HCT116 (cell line): ENCODE results near the gene UBE2E1. TPM values are rescaled to one million over a fixed set of nuclear protein-coding genes. Genes with fewer than 3 reads are reported as not detected.

Source experiments
- ATAC-seq: fragments of 200-7000 bp; cut with Tn5 transposase; 2 replicates; pipeline ENCODE4 v1.9.1; 2020; ENCODE audit warnings: mild to moderate bottlenecking, moderate library complexity
- BruUV-seq: library from RNA; stranded (reverse); fragments of 400-500 nt; replicated peaks from 2 replicates; lab custom pipeline; 2021; lab: Mats Ljungman, UMichigan
- CTCF ChIA-PET: fragments of 300-600 bp; sonication (Branson Sonifier 250); formaldehyde crosslinking; loops from one replicate; lab custom pipeline; 2021; ENCODE audit warnings: antibody characterized with exemption; lab: Charles Lee
- POLR2A ChIA-PET: fragments of 300-600, 350-600 bp; sonication (Branson Sonifier 250); formaldehyde crosslinking; loops from one replicate; lab custom pipeline; 2021; ENCODE audit warnings: antibody characterized with exemption; lab: Charles Lee
- RAD21 ChIA-PET, 2 experiments: fragments of 300-600 bp; sonication (Branson Sonifier 250); formaldehyde crosslinking; loops; one replicate each; lab custom pipeline; 2023; ENCODE audit warnings: low total read pairs in 2 of 2; ENCODE audit not compliant: uncharacterized antibody in 2 of 2, unreplicated experiment in 2 of 2, low non-redundant PET in 1 of 2; lab: Charles Lee
- DNase-seq: peaks from one replicate; pipeline ENCODE4 v3.0.0-alpha.2; 2010; ENCODE audit warnings: low read depth, low spot score
- H2AFZ ChIP-seq: fragments of 200-600 bp; shearing (Covaris generic), sonication (generic); 2 replicates; pipeline ENCODE4 v1.6.1; 2017; ENCODE audit warnings: low read depth, mixed run types, mixed read lengths, antibody characterized with exemption, low read length; ENCODE audit not compliant: poor library complexity, severe bottlenecking
- H3K27ac ChIP-seq: 2 replicates; pipeline ENCODE4 v1.5.1; 2012; ENCODE audit warnings: low read depth, low read length
- H3K27me3 ChIP-seq: fragments of 200-600 bp; sonication (generic); 2 replicates; pipeline ENCODE4 v1.6.1; 2016; ENCODE audit warnings: mixed run types, low read length, mixed read lengths; ENCODE audit not compliant: insufficient read depth
- H3K36me3 ChIP-seq, 2 experiments: fragments of 200-500 bp in 1 of 2; fragments of 200-600 bp in 1 of 2; sonication (Bioruptor generic) in 1 of 2; sonication (generic) in 1 of 2; 2 replicates each; pipeline versions ENCODE4 v1.5.1 to v1.6.1; 2014 to 2016; ENCODE audit warnings: low read length in 2 of 2, inconsistent platforms in 1 of 2, mixed read lengths in 1 of 2, mixed run types in 1 of 2; ENCODE audit not compliant: insufficient read depth in 2 of 2, control insufficient read depth in 1 of 2
- H3K4me1 ChIP-seq, 2 experiments: fragments of 200-600 bp in 1 of 2; sonication (generic) in 1 of 2; 2 replicates each; pipeline versions ENCODE4 v1.5.1 to v1.6.1; 2012 to 2017; ENCODE audit warnings: low read length in 2 of 2, inconsistent platforms in 1 of 2, mild to moderate bottlenecking in 1 of 2, mixed read lengths in 1 of 2, mixed run types in 1 of 2, moderate library complexity in 1 of 2; ENCODE audit not compliant: insufficient read depth in 2 of 2, control insufficient read depth in 1 of 2
- H3K4me2 ChIP-seq: fragments of 200-600 bp; sonication (generic); 2 replicates; pipeline ENCODE4 v1.6.1; 2017; ENCODE audit warnings: mixed run types, low read length, mixed read lengths
- H3K4me3 ChIP-seq, 2 experiments: fragments of 200-600 bp in 1 of 2; sonication (generic) in 1 of 2; replicated peaks in 1 of 2; 2 replicates each; pipeline ENCODE4 v1.5.1; 2011 to 2016; ENCODE audit warnings: low read length in 2 of 2, control low read depth in 1 of 2, low read depth in 1 of 2, mild to moderate bottlenecking in 1 of 2, mixed read lengths in 1 of 2, mixed run types in 1 of 2
- H3K79me2 ChIP-seq: fragments of 200-600 bp; sonication (generic); 2 replicates; pipeline ENCODE4 v1.6.1; 2017; ENCODE audit warnings: mild to moderate bottlenecking, mixed run types, low read length, moderate library complexity, mixed read lengths; ENCODE audit not compliant: insufficient read depth
- H3K9ac ChIP-seq: fragments of 200-600 bp; sonication (generic); 2 replicates; pipeline ENCODE4 v1.6.1; 2016; ENCODE audit warnings: low read length, mixed read lengths
- H3K9me2 ChIP-seq: fragments of 200-600 bp; sonication (generic), shearing (Covaris generic); 2 replicates; pipeline ENCODE4 v1.6.1; 2017; ENCODE audit warnings: mixed run types, mild to moderate bottlenecking, moderate library complexity; ENCODE audit not compliant: insufficient read depth
- H3K9me3 ChIP-seq, 2 experiments: fragments of 200-500 bp in 1 of 2; fragments of 200-600 bp in 1 of 2; sonication (Bioruptor generic) in 1 of 2; sonication (generic) in 1 of 2; 2 replicates each; pipeline ENCODE4 v1.6.1; 2014 to 2017; ENCODE audit warnings: low read length in 2 of 2, mixed read lengths in 2 of 2, inconsistent platforms in 1 of 2, low read depth in 1 of 2, mild to moderate bottlenecking in 1 of 2, mixed run types in 1 of 2, moderate library complexity in 1 of 2; ENCODE audit not compliant: control insufficient read depth in 1 of 2, insufficient read depth in 1 of 2
- H4K20me1 ChIP-seq: fragments of 200-600 bp; sonication (generic), shearing (Covaris generic); 2 replicates; pipeline ENCODE4 v1.6.1; 2017; ENCODE audit warnings: mixed run types, mild to moderate bottlenecking, moderate library complexity; ENCODE audit not compliant: insufficient read depth
- ATF3 ChIP-seq: IDR thresholded peaks from 2 replicates; pipeline ENCODE4 v1.6.1; 2012
- CBX3 ChIP-seq: IDR thresholded peaks from 2 replicates; pipeline ENCODE4 v1.6.1; 2012; ENCODE audit warnings: low read depth
- CEBPB ChIP-seq: IDR thresholded peaks from 2 replicates; pipeline ENCODE4 v1.6.1; 2012; ENCODE audit warnings: low read depth
- ELF1 ChIP-seq: IDR thresholded peaks from 2 replicates; pipeline ENCODE4 v1.6.1; 2012; ENCODE audit warnings: low read depth, borderline replicate concordance
- EZH2 ChIP-seq: fragments of 200-600 bp; sonication (generic); IDR thresholded peaks from 2 replicates; pipeline ENCODE4 v1.6.1; 2017; ENCODE audit warnings: antibody characterized with exemption, mixed run types
- FOSL1 ChIP-seq: IDR thresholded peaks from 2 replicates; pipeline ENCODE4 v1.6.1; 2012; ENCODE audit warnings: low read depth
- POLR2A ChIP-seq: IDR thresholded peaks from 2 replicates; pipeline ENCODE4 v1.7.0; 2011; ENCODE audit warnings: borderline replicate concordance; ENCODE audit not compliant: insufficient read depth, insufficient read length; ENCODE audit errors: extremely low read depth
- POLR2AphosphoS5 ChIP-seq: IDR thresholded peaks from 2 replicates; pipeline ENCODE4 v1.6.1; 2011; ENCODE audit warnings: mild to moderate bottlenecking, low read depth, low read length, moderate library complexity
- RAD21 ChIP-seq: IDR thresholded peaks from 2 replicates; pipeline ENCODE4 v1.6.1; 2012; ENCODE audit warnings: low read depth, mild to moderate bottlenecking
- SIN3A ChIP-seq: IDR thresholded peaks from 2 replicates; pipeline ENCODE4 v1.6.1; 2012; ENCODE audit warnings: low read depth
- SP1 ChIP-seq: IDR thresholded peaks from 2 replicates; pipeline ENCODE4 v1.6.1; 2012; ENCODE audit warnings: low read depth
- SRF ChIP-seq: IDR thresholded peaks from 2 replicates; pipeline ENCODE4 v1.6.1; 2012; ENCODE audit warnings: low read depth
- ZFX ChIP-seq: fragments of 450-650 bp; IDR thresholded peaks from 2 replicates; pipeline ENCODE4 v1.6.1; 2017
- ZNF274 ChIP-seq: fragments of 200-500 bp; sonication (Bioruptor generic); IDR thresholded peaks from 2 replicates; pipeline ENCODE4 v1.6.1; 2014; ENCODE audit warnings: mild to moderate bottlenecking, low read depth, low read length, inconsistent platforms
- intact Hi-C: fragments of 100-400 bp; cut with micrococcal nuclease; formaldehyde crosslinking; loops from 2 replicates; pipeline ENCODE4 v1.10.0; 2022
- total RNA-seq: library from RNA; stranded (reverse); gene quantifications from one replicate; pipeline ENCODE4 v1.2.1, GENCODE V29; 2021; ENCODE audit not compliant: unreplicated experiment
- TF ChIP-seq, protein P1 (sequence below), 3 experiments: fragments of 200-600 bp in 1 of 3; sonication (generic) in 1 of 3; IDR thresholded peaks in 2 of 3; conservative IDR thresholded peaks in 1 of 3; 2 replicates each; pipeline ENCODE4 v1.5.1; 2012 to 2017; ENCODE audit warnings: low read depth in 2 of 3, low read length in 2 of 3, antibody characterized with exemption in 1 of 3, borderline replicate concordance in 1 of 3, control low read depth in 1 of 3, mild to moderate bottlenecking in 1 of 3, mixed read lengths in 1 of 3, mixed run types in 1 of 3, moderate library complexity in 1 of 3; ENCODE audit not compliant: insufficient read depth in 1 of 3
- TF ChIP-seq, protein P2 (sequence below): IDR thresholded peaks from 2 replicates; pipeline ENCODE4 v1.6.1; 2012; ENCODE audit warnings: low read depth
- TF ChIP-seq, protein P3 (sequence below): IDR thresholded peaks from 2 replicates; pipeline ENCODE4 v1.6.1; 2012

UBE2E1 gene
- total RNA-seq, 1 experiment from 2014 or later: 75.1 TPM

GRCh38 chr3:23837691-23838090 is 31.9 kb downstream of the UBE2E1 start (continued):
- TF ChIP-seq, protein P1, sequence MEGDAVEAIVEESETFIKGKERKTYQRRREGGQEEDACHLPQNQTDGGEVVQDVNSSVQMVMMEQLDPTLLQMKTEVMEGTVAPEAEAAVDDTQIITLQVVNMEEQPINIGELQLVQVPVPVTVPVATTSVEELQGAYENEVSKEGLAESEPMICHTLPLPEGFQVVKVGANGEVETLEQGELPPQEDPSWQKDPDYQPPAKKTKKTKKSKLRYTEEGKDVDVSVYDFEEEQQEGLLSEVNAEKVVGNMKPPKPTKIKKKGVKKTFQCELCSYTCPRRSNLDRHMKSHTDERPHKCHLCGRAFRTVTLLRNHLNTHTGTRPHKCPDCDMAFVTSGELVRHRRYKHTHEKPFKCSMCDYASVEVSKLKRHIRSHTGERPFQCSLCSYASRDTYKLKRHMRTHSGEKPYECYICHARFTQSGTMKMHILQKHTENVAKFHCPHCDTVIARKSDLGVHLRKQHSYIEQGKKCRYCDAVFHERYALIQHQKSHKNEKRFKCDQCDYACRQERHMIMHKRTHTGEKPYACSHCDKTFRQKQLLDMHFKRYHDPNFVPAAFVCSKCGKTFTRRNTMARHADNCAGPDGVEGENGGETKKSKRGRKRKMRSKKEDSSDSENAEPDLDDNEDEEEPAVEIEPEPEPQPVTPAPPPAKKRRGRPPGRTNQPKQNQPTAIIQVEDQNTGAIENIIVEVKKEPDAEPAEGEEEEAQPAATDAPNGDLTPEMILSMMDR (IDR thresholded peaks at IDR 0.05 in 2 of 3, conservative IDR thresholded peaks at IDR 0.05 in 1 of 3; ENCODE audit: borderline replicate concordance in 1 of 3, insufficient read depth in 1 of 3, low read depth in 2 of 3, low read length in 2 of 3): no peak
- TF ChIP-seq ZFX (no peak), ATF3 (no peak)
- TF ChIP-seq, all 23 proteins: peak for 0

DNA sequence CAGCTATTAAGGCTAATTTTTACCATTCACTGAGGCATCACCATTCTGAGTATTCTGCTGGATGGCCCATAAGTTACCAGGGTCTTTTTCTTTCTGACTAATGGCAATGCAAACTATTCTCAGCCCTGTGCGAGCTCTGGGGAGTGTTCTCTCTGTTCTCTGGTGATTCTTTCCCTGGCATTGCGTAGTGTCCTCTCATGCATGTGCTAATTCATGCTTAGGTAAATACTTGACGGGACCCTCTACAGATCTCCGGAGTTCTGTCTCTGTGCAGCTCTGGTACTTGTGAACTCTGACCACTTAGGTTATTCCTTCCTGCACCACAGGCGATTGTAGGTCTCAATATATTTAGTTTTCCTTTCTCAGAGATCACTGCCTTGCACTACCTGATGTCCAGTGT is 34.8 kb downstream of the UBE2E1 start:
- RAD21 ChIA-PET: interaction anchor here in 1 of 2 experiments (0.7 kb wide), 1 partner anchor 641 kb away, joined by 3 read pairs; no protein-coding TSS in a partner anchor

More for the DNA sequence above, 34.8 kb downstream of the UBE2E1 start:
- Histone ChIP-seq H3K9ac (no peak overlapping the region), H3K4me1 (no peaks in the 10 kb centered on the region), H3K4me3 (no peak overlapping the region), H2AFZ (no peak overlapping the region), H4K20me1 (no peaks in the 10 kb centered on the region), H3K79me2 (peaks cover 86% of the 10 kb centered on the region), H3K9me3 (no peaks in the 10 kb centered on the region), H3K9me2 (no peaks in the 10 kb centered on the region), H3K27me3 (no peaks in the 10 kb centered on the region), H3K4me2 (no peak overlapping the region), H3K27ac (no peak overlapping the region), H3K36me3 (no peaks in the 10 kb centered on the region)
- no peak for DNase-seq
- BruUV-seq: no TSS peak
- ATAC-seq: no peak
- ChIA-PET POLR2A (no interaction called here), CTCF (no interaction called here)
- intact Hi-C loops: no loop called here
- TF ChIP-seq, protein P2, sequence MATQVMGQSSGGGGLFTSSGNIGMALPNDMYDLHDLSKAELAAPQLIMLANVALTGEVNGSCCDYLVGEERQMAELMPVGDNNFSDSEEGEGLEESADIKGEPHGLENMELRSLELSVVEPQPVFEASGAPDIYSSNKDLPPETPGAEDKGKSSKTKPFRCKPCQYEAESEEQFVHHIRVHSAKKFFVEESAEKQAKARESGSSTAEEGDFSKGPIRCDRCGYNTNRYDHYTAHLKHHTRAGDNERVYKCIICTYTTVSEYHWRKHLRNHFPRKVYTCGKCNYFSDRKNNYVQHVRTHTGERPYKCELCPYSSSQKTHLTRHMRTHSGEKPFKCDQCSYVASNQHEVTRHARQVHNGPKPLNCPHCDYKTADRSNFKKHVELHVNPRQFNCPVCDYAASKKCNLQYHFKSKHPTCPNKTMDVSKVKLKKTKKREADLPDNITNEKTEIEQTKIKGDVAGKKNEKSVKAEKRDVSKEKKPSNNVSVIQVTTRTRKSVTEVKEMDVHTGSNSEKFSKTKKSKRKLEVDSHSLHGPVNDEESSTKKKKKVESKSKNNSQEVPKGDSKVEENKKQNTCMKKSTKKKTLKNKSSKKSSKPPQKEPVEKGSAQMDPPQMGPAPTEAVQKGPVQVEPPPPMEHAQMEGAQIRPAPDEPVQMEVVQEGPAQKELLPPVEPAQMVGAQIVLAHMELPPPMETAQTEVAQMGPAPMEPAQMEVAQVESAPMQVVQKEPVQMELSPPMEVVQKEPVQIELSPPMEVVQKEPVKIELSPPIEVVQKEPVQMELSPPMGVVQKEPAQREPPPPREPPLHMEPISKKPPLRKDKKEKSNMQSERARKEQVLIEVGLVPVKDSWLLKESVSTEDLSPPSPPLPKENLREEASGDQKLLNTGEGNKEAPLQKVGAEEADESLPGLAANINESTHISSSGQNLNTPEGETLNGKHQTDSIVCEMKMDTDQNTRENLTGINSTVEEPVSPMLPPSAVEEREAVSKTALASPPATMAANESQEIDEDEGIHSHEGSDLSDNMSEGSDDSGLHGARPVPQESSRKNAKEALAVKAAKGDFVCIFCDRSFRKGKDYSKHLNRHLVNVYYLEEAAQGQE: no peak
- TF ChIP-seq CEBPB (no peak), FOSL1 (no peak), SIN3A (no peak), ATF3 (no peak), ZNF274 (no peak), SRF (no peak), ELF1 (no peak), SP1 (no peak), CBX3 (no peak), EZH2 (no peak), ZFX (no peak), POLR2A (no peak), POLR2AphosphoS5 (no peak), RAD21 (no peak)
- TF ChIP-seq, protein P1 (IDR thresholded peaks at IDR 0.05 in 2 of 3, conservative IDR thresholded peaks at IDR 0.05 in 1 of 3; ENCODE audit: borderline replicate concordance in 1 of 3, insufficient read depth in 1 of 3, low read depth in 2 of 3, low read length in 2 of 3): no peak
- TF ChIP-seq, protein P3, sequence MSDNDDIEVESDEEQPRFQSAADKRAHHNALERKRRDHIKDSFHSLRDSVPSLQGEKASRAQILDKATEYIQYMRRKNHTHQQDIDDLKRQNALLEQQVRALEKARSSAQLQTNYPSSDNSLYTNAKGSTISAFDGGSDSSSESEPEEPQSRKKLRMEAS: no peak
